ENCODE measurements around the gene RADIL. TPM values are rescaled to one million over a fixed set of nuclear protein-coding genes. Genes with fewer than 3 reads are reported as not detected.
"Not testable (repeated sequence)": the region's sequence is repeated elsewhere in the genome, so short reads cannot be mapped to it uniquely, and the experiment has no call there.

RADIL gene
- total RNA-seq: 1.1 and 1.8 TPM in 2 replicates
- 1.6 TPM for polyA plus RNA-seq (2012)

- DNase-seq (ENCODE audit: low read depth): peak; percentile 79
Measured at GRCh38 chr7:4883372-4884144, at the start of gene RADIL. Gene RADIL, minus strand, starts transcription at chr7:4883716. Its CDS starts 5,577 bp downstream, at chr7:4878139.

DNA sequence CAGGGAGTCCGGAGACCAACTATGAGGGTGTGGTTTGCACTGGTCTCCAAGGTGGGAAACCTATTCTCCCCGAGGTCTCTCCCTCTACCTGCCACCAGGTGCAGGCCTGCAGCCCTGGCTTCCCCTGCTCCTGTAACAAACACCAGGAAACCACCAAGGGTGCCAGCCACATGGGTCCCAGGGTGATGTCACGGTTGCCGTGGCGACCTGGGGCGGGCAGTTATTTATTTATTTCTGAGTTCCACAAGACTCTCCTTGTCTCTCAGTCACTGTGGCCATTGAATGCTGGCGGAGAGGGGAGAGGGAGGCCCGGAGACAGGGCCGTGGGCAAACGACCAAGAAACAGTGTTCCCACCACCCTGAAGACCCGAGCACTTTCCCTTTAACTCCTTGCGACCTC is 48.4 kb upstream of the RADIL start:
- peak; percentile 13 for DNase-seq (ENCODE audit: low read depth)

DNA sequence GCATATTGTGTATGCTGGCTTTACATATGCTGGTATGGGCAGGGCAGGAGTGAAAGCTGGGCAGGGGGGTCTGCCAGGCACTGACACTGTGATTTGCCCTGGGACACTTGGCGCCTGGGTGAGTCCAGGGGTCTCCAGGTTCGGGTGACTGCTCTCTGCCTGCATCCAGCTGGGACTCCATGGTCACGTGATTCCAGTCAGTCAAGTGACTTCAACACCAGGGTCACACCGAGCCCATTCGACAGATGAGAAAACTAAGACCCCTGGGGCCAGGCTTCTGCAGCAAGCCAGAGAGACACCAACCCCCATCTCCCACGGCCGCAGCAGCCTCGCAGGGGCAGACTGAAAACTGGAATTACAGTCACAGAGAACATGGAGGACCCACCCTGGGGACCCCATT is 45.5 kb upstream of the RADIL start:
- DNase-seq (ENCODE audit: low read depth): no peak

GRCh38 chr7:4928445-4928844 is 44.9 kb upstream of the RADIL start:
- DNase-seq (ENCODE audit: low read depth): no peak

DNA sequence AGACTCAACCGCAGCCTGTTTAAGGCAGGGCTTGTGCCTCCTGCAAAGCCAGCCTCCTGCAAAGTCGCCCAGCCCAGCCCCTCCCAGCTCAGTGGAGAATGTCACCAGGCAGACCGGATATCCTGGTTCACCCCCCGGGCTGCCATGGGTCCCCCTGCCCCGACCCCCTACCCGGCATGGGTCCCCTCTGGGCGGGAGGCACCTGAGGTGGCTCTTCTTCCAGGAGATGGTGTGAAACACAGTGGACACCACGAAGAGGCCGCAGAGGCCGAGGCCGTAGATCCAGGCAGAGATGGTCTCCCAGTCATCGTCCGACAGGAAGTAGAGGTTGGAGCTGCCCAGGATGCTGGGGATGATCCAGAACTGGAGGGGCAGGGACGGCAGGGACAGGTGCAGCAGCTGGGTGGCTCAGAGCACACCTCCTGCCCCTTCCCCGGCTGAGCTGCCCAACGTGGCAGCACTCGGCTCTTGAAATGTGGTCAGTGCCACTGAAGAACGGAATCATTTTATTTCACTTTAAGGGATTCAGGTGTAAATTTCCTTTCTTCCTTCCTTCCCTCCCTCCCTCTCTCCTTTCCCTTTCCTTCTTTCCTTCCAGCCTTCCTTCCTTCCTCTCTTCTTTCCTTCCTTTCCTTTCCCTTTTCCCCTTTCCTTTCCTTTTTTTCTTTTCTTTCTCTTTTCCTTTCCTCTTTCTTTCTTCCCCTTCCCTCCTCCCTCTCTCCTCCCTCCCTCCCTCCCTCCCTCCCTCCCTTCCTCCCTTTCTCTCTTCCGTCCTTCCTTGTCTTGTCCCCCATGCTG is 36.7 kb upstream of the RADIL start:
- DNase-seq (ENCODE audit: low read depth): no peak

GRCh38 chr7:4916113-4916512 is 32.6 kb upstream of the RADIL start:
- no peak for DNase-seq (ENCODE audit: low read depth)

GRCh38 chr7:4911111-4911828 is 27.8 kb upstream of the RADIL start:
- no peak for DNase-seq (ENCODE audit: low read depth)

GRCh38 chr7:4906682-4907081 is 23.2 kb upstream of the RADIL start:
- DNase-seq (ENCODE audit: low read depth): no peak

DNA sequence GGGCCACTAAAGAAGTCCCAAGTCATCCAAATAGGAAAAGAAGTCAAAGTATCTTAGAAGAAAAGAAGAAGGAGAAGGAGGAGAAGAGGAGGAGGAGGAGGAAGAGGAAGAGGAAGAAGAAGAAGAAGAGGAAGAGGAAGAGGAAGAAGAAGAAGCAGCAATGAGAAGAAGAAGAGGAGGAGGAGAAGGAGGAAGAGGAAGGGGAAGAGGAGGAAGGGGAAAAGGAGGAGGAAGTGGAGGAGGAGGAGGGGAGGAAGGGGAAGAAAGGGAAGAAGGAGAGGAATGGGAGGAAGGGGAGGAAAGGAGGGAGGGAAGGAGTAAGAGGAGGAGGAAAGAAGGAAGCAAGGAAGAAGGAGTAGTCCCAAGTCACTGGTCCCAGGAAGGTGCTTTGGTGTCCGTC is 21.7 kb upstream of the RADIL start:
- DNase-seq (ENCODE audit: low read depth): no peak

- no peak for DNase-seq (ENCODE audit: low read depth)
Measured at GRCh38 chr7:4904346-4904745, 20.8 kb upstream of the RADIL start.

DNA sequence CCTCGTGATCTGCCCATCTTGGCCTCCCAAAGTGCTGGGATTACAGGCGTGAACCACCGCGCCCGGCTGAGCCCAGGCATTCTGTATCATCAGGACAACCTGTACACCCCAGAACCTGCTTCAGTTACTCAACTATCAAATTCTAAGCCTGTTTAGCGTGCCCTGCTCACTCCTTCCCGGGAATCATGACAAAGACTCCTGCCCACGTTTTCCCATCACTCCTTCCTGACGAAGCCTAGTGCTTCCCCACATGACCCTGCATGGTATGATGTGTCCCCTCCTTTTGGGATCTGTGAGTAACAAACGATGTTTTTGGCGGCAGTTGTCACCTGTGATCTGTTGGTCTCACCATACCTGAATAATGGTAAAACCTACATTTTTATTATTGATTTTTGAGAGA is 12.2 kb upstream of the RADIL start:
- no peak for DNase-seq (ENCODE audit: low read depth)

GRCh38 chr7:4894482-4894881 is 11.0 kb upstream of the RADIL start:
- no peak for DNase-seq (ENCODE audit: low read depth)

DNA sequence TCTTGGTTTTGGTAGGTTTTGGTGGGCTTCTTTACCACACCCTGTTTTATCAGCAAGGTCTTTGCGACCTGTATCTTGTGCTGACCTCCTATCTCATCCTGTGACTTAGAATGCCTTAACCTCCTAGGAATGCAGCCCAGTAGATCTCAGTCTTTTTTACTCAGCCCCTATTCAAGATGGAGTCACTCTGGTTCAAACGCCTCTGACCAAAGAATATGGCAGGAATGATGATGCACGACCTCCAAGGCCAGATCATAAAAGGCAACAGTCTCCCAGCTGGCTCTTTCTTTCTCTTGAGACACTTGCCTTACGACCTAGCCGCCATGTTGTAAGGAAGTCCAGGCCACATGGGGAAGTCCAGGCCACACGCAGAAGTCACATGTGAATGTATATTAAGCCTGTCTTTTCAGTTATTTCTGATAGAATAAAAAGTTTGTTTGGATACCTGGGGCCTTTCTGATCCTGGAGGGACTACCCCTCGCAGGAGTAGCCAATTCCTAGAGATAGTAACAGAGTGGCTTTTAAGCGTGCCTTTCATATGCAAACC is 10.5 kb upstream of the RADIL start:
- no peak for DNase-seq (ENCODE audit: low read depth)

GRCh38 chr7:4893188-4893587 is 9.7 kb upstream of the RADIL start:
- not testable (repeated sequence) for DNase-seq (ENCODE audit: low read depth)

GRCh38 chr7:4891522-4891921 is 8.0 kb upstream of the RADIL start:
- DNase-seq (ENCODE audit: low read depth): not testable (repeated sequence)

- DNase-seq (ENCODE audit: low read depth): no peak
Measured at GRCh38 chr7:4889682-4890081, 6.2 kb upstream of the RADIL start.

DNA sequence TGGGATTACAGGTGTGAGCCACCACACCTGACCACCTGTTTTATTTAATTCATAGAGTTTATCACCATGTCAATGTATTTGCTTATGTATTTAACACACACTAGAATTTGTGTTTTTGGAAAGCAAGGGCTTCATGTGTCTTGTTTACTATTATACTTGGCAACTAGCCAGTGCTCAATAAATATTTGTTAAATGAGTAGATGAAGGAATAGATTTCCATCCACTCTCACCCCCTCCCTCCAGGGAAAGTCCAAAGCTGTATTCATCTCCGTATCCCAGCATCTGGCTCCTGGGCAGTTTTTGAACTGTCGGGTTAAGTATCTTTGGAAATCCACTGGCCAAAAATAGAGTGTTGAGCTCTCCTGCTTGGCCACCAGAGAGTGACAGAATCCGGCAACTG is 4.6 kb upstream of the RADIL start:
- DNase-seq (ENCODE audit: low read depth): no peak

DNA sequence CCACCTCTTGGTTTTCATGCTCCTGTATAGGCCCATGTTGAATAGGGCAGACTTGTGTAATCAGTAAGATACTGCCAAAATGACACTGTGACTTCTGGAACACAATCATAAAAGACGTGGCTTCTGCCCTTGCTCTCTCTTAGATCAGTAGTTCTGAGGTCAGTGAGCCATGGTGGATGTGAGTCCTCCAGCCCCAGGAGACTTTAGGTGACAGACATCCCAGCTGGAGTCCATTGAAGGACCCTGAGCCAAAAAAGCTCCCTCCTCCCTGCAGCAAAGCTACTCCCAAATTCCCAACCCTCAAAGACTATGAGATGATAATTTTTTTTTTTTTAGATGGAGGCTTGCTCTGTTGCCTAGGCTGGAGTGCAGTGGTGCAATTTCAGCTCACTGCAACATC is 3.2 kb upstream of the RADIL start:
- no peak for DNase-seq (ENCODE audit: low read depth)

- DNase-seq (ENCODE audit: low read depth): no peak
Measured at GRCh38 chr7:4885317-4885807, 1.8 kb upstream of the RADIL start.

DNA sequence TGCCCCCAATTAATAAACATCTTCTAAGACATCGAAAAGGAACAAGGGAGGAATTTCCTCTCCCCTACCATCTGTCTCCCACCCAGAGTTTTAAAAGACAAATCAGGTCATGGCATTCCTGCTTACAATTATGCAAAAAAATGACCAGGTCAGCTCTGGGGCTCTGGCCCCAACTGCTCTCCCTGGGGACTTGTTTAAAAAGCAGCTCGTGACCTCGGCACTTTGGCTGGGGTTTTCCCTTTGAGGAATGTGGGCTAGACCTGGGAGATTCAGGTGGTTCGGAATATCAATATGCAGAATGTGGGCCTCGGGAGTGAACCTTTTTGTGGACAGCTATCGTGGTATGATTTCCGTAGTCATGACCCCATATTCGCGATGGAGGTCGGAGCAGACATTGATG is 648 bp upstream of the RADIL start:
- no peak for DNase-seq (ENCODE audit: low read depth)

- DNase-seq (ENCODE audit: low read depth): no peak
Measured at GRCh38 chr7:4883033-4883371, 514 bp downstream of the RADIL start.

Data from myocyte (in vitro differentiated cells).